NB4 (cell line): ENCODE data around the gene ITGAX.

Experiments
- DNase-seq: peaks from one replicate; pipeline ENCODE4 v3.0.0; 2010; ENCODE audit warnings: low read depth
- H3K4me3 ChIP-seq: one replicate; pipeline ENCODE4 v1.5.1; 2011; ENCODE audit warnings: mild to moderate bottlenecking, low read depth, low read length, moderate library complexity
- CTCF ChIP-seq: IDR thresholded peaks from one replicate; pipeline ENCODE4 v1.5.1; 2012; ENCODE audit warnings: low read depth, low read length
- MAX ChIP-seq: IDR thresholded peaks from 2 replicates; pipeline ENCODE4 v1.6.1; 2011; ENCODE audit warnings: low read depth, low read length
- MYC ChIP-seq: IDR thresholded peaks from 2 replicates; pipeline ENCODE4 v1.6.1; 2011; ENCODE audit warnings: low read depth, low read length
- POLR2A ChIP-seq: IDR thresholded peaks from 2 replicates; pipeline ENCODE4 v1.6.1; 2011; ENCODE audit warnings: mild to moderate bottlenecking; ENCODE audit not compliant: insufficient read length; ENCODE audit errors: extremely low read depth

The ITGAX gene

GRCh38 chr16:31420037-31420436 is 65.1 kb downstream of the ITGAX start:
- no peak overlapping the region for H3K4me3 ChIP-seq
- TF ChIP-seq MYC (no peak), CTCF (no peak), MAX (no peak), POLR2A (no peak)
- DNase-seq, result no peak

- TF ChIP-seq MAX (no peak), POLR2A (no peak), MYC (no peak), CTCF (no peak)
- H3K4me3 ChIP-seq, result no peak overlapping the region
- no peak for DNase-seq
Measured at GRCh38 chr16:31421587-31421986, 66.6 kb downstream of the ITGAX start.

GRCh38 chr16:31423241-31423640 is 68.3 kb downstream of the ITGAX start:
- H3K4me3 ChIP-seq, result no peak overlapping the region
- no peak for TF ChIP-seq MYC
- TF ChIP-seq CTCF, result no peak
- no peak for TF ChIP-seq MAX
- TF ChIP-seq POLR2A, result no peak
- no peak for DNase-seq

- no peak overlapping the region for H3K4me3 ChIP-seq
- no peak for DNase-seq
- TF ChIP-seq CTCF, result no peak
- no peak for TF ChIP-seq MYC
- TF ChIP-seq MAX, result no peak
Measured at GRCh38 chr16:31423801-31424200, 68.8 kb downstream of the ITGAX start.

- no peak overlapping the region for H3K4me3 ChIP-seq
- no peak for DNase-seq
- TF ChIP-seq POLR2A (no peak), MYC (no peak), MAX (no peak), CTCF (no peak)
Measured at GRCh38 chr16:31427441-31428278, 72.7 kb downstream of the ITGAX start.

GRCh38 chr16:31428279-31428597 is 73.3 kb downstream of the ITGAX start, which contains the start of gene COX6A2:
COX6A2 (minus strand) TSS chr16:31428360; CDS start chr16:31428325, 35 bp downstream.
- no peak for TF ChIP-seq POLR2A
- TF ChIP-seq MYC, result no peak
- TF ChIP-seq MAX, result no peak
- no peak for TF ChIP-seq CTCF
- no peak within 1 kb of the TSS for H3K4me3 ChIP-seq
- no peak for DNase-seq
